Measurements from ENCODE around the gene ZNF195.
"Not testable (repeated sequence)": the region's sequence is repeated elsewhere in the genome, so short reads cannot be mapped to it uniquely, and the experiment has no call there.

The ZNF195 gene

DNA sequence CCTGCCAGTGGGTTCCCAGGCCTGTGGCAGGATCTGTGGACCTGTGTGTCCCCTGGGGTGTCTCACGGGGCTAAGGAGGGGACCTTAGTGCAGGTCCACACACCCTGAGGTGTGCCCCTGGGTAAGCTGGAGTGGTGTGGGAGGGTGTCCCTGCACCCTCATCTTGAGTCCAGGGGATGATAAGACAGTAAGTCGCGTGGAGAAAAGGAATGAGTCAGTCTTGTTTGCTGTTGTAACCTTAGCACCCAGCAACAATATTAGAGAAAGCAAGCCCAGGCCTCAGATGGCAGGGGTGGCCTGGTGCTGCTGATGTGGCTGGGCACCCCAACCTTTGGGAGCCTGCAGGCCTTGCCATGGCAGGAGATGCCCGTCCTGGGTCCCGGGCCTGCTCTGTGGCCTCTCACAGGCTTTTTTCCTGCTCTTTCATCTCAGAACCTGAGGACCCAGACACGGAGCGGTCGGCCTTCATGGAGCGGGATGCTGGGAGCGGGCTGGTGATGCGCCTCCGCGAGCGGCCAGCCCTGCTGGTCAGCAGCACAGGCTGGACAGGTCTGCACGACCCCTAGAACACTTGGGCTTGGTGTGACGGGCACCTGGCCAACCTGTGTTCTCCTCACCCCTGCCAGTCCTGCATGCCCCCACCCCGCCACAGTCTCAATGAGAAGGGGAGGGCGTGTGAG, 23.4 kb upstream of the ZNF195 start:
- DNase-seq (ENCODE audit: low spot score): not testable (repeated sequence)

DNA sequence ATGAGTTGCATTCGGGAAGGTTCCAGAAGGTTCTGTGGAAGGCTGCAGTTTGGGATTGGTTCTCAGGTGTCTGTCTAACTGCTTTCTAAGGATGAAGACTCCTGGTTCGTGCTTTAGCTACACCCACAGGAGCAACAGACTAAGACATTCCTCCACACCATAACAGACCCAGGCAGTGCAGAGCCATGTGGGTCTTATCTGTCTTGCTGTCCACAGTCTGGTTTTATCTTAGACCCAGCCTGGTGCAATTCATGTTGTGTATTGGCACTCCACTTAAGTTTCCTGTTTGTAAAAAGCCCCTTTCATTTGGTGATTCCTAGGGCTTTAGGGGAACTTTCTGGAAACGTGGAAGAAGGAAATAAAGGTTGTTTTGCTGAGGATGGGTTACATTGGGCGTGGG, 22.1 kb upstream of the ZNF195 start:
- DNase-seq (ENCODE audit: low spot score): not testable (repeated sequence)

DNA sequence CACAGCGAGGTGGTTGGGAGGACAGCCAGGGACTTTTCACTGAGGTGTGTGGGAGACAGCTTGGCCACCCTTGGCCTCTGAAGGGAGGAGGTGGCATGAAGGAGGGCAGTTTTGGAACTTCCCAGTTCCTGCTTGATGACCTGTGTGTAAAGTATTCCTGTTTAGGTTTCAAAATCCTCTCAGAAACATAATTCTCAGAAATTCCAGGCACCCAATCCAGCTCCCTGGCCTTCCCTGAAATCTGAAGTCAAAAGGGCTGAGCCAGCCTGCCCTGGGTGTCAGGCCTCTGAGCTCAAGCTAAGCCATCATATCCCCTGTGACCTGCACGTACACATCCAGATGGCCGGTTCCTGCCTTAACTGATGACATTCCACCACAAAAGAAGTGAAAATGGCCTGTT, 19.6 kb upstream of the ZNF195 start:
- not testable (repeated sequence) for DNase-seq (ENCODE audit: low spot score)

DNA sequence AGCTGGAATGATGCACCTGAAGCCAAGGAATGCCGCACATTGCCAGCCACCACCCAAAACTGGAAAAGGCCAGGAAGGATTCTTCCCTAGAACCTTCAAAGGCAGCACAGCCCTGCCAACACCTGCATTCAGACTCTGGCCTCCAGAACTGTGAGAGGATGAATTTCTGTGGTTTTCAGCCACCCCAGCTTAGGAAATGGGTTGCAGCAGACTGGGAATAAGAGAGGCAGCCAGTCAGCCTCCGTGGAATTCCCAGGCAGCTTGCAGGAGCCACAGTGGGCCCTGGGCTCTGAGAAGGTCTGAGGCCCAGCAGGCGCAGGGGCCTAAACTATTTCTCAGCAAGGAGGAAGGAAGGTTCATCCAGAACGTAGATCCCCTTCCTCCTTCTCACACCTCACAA, 19.2 kb upstream of the ZNF195 start:
- not testable (repeated sequence) for DNase-seq (ENCODE audit: low spot score)

DNA sequence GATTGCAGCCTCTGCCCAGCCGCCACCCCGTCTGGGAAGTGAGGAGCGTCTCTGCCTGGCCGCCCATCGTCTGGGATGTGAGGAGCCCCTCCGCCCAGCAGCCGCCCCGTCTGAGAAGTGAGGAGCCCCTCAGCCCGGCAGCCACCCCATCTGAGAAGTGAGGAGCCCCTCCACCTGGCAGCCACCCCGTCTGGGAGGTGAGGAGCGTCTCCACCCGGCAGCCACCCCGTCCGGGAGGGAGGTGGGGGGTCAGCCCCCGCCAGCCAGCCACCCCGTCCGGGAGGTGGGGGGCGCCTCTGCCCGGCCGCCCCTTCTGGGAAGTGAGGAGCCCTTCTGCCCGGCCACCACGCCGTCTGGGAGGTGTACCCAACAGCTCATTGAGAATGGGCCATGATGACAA, 18.3 kb upstream of the ZNF195 start:
- not testable (repeated sequence) for DNase-seq (ENCODE audit: low spot score)

DNA sequence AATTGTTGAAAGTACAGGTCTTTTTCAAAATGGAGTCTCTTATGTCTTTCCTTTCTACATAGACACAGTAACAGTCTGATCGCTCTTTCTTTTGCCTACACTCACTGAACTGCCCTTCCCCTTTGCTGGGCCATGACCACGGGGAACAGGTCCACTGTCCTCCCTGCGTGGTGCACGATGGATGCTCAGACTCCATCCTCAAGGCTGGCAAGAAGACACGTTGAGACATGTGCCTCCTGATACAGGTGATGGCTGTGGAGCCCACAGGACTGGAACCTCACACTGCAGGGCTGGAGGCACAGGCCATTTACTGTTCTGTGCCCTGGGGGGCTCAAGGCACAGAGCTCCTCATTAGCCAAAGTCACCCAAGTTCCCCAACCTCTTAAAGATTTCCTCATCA, 16.5 kb upstream of the ZNF195 start:
- not testable (repeated sequence) for DNase-seq (ENCODE audit: low spot score)

DNA sequence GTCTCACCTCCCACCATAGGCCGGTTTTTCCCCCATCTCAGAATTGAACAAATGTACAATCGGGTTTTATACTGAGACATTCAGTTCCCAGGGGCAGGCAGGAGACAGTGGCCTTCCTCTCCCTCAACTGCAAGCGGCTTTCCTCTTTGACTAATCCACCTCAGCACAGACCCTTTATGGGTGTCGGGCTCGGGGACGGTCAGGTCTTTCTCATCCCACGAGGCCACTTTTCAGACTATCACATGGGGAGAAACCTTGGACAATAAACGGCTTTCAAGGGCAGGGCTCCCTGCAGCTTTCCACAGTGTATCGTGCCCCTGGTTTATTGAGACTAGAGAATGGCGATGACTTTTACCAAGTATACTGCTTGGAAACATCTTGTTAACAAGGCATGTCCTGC, 16.0 kb upstream of the ZNF195 start:
- not testable (repeated sequence) for DNase-seq (ENCODE audit: low spot score)

DNA sequence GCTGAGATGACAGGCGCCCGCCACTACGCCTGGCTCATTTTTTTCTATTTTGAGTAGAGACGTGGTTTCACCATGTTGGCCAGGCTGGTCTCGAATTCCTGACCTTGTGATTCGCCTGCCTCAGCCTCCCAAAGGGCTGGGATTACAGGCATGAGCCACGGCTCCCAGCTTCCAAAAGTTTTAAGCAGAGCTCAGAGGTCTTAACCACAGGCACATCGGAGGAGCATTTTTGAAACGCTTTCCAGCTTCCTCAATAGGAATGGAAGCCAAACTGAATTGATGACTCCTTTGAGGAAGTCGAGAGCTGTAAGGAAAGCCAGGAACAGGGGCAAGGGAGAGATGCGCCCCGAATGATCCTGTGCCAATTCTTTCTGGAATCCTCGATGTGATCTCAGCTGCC, 14.5 kb upstream of the ZNF195 start:
- not testable (repeated sequence) for DNase-seq (ENCODE audit: low spot score)

DNA sequence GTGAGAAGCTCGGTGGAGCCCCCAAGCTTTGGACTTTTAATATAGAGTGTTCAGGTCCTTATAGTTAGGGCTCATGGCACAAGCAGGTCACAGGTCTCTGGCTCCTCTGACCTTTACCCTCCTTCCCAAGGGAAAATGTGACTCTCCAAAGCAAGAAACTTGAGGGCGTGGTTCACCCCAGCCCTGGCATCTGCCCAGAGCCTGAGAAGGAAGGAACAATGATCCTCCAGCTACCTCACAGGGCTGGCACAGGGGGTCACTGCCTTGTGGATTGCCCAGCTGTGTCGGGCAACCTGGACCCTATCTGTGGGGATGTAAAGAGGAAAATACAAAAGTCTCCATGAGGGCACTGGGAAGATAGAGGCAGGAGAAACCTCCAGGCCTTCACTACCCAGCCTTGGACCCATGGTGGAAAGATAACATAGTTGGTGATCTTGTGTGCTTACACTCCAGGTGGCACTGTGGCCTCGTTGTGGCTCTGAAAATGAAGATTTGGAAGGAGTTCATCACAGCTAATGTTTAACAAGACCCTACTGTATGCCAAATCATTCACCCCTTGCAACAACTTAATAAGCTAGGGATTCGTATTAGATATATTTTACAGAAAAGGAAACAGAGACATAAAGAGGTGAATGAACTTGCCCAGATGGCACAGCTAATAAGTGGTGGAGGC, 3.8 kb upstream of the ZNF195 start:
- no peak for DNase-seq (ENCODE audit: low spot score)

DNA sequence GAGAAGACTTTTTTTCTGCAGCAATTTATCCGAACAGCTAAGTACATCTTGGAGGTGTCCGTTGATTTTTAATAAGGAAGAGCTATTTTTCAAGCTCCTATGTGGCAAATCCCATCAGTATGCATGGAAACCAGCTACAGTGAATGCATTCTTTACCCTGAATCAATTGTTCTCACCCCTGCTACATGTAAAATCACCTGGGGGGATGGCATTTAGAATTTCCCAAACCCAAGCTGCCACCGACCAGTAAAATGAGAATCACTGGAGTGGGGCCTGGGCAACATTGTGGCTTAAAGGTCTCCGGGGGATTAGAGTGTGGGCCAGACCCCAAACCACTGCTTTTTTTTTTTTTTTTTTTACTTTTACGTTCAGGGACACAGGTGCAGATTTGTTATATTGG, 2.8 kb upstream of the ZNF195 start:
- DNase-seq (ENCODE audit: low spot score): no peak

DNA sequence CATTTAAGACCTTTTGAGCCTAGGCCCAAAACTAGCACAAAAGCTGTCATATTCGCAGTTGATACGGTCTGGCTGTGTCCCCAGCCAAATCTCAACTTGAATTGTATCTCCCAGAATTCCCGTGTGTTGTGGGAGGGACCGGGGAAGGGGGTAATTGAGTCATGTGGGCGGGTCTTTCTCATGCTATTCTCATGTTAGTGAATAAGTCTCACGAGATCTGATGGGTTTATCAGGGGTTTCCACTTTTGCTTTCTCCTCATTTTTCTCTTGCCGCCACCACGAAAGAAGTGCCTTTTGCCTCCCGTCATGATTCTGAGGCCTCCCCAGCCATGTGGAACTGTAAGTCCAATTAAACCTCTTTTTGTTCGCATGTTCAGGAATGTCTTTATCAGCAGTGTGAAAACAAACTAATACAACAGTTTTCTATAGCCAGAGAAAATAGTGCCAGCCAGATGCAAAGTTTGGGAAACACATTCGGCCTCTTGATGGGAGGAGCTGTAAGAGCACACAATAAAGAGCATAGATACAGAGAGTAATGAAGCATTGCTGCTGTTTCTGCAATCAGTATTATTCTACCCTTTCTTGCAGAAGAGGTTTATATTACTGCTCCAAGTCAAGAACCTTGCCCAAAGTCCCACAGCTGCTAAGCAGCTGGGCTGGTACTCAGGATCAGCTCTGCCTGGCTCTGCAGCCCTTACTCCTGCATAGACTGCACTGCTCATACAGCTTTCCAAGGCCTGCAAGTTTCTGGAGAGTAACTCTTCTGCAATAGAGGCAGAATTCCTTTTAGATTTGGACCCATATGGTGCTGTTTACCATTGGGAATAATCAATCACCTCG, 2.0 kb upstream of the ZNF195 start:
- no peak for DNase-seq (ENCODE audit: low spot score)

DNA sequence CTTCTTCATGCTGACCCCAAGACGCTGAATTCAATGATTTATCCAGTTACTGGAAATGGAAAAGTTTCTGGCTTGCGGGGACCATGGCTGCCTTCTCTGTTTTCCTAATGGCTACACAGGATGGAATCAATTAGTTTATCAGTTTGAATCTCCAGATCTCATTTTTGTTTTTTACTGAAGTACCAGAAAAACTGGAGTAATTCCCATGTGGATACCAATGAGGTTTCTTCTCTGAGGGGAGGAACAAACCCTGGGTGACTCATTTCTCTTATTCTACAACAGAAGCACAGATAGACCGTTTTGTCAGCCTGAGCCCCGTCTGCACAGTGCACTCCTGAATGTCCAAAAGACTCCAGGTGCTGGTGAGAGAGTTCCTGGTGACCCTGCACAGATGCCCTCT, 3.4 kb downstream of the ZNF195 start:
- no peak for DNase-seq (ENCODE audit: low spot score)

DNA sequence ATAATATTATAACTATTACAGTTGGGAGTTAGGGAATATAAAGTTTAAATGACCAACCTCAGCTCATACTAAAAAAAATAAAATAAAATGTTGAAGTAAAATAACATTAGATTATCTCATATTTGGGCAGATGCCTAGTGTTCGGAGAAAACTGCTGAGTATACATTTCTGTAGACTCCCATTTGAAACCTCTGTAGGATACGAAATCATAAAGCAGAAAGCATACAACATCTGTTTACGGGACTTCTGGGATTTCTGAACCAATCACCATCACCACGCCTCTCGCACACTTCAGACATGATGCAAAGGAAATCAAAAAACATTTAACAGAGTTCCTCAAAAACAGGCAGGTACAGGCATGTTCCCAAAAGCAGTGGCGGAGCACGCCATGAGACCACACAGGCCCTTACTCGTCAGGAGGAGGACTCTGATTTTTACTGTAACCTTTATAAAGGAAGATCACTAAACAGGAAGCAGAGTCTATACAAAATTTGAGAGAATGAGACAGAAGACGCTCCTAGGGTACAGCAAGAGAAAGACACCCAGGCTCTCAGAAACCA, 8.6 kb downstream of the ZNF195 start:
- DNase-seq (ENCODE audit: low spot score): no peak

DNA sequence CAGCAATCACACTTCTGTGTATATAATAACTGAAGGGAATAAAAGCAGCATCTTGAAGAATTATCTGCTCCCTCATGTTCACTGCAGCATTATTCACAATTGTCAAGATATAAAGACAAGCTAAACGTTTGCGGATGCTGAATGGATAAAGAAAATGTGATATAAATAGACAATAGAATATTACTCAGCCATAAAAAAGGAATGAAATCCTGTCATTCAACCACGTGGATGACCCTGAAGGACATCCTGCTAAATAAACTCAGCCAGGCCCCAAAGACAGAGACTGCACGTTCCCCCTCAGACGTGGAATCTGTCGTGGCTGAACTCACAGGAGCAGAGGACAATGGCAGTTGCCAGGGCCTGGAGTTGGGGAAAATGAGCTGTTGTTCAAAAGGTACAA, 9.6 kb downstream of the ZNF195 start:
- no peak for DNase-seq (ENCODE audit: low spot score)

DNA sequence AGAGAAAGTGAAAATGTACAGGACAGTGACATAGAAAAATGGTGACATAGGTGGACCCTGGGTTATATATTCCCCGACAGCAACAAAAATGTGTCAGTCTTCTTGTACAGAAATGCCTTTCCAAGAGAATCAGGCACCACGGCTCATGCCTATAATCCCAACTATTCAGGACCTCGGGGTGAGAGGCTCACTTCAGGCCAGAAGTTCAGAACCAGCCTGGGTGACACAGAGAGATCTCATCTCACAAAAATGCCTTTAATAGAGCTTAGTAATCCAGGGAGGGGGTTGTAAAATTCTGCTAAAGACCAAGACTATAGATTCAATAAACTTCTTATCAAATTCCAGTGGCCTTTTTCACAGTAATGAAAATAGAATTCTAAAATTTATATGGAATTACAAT, 10.7 kb downstream of the ZNF195 start:
- DNase-seq (ENCODE audit: low spot score): no peak

DNA sequence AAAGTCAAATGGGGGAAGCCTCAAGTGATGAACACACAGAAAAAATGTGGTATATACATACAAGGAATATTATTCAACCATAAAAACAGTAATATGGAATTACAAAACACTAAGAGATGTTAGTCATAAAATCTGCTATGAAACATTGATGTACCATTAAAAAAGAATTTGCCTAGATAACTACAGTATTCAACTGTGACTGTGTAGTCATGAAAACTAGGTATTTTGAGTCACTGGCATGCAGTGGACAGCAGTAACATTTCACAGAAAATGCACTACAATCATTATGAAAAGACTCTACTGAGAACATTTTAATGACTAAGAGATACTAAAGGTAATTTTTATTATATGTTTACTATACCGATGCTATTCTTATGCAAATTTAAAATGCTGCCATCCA, 11.7 kb downstream of the ZNF195 start:
- DNase-seq (ENCODE audit: low spot score): no peak

DNA sequence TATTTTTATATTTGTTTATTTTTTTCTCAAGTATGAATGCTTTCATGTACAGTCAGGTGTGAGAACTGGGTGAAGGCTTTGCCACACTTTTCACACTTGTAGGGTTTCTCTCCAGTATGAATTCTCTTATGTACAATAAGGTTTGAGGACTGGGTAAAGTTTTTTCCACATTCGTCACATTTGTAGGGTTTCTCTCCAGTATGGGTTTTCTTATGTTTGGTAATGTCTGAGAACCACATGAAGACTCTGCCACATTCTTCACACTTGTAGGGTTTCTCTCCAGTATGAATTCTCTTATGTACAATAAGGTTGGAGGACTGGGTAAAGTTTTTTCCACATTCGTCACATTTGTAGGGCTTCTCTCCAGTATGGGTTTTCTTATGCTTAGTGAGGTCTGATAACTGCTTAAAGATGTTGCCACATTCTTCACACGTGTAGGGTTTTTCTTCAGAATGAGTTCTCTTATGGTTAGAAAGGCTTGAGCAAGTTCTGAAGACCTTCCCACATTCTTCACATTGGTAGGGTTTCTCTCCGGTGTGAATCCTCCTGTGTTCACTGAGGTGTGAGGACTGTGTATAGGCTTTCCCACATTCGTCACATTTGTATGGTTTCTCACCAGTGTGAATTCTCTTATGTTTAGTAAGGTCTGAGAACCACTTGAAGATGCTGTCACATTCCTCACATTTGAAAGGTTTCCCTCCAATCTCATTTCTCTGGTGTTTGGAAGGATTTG, 19.7 kb downstream of the ZNF195 start:
- no peak for DNase-seq (ENCODE audit: low spot score)

DNA sequence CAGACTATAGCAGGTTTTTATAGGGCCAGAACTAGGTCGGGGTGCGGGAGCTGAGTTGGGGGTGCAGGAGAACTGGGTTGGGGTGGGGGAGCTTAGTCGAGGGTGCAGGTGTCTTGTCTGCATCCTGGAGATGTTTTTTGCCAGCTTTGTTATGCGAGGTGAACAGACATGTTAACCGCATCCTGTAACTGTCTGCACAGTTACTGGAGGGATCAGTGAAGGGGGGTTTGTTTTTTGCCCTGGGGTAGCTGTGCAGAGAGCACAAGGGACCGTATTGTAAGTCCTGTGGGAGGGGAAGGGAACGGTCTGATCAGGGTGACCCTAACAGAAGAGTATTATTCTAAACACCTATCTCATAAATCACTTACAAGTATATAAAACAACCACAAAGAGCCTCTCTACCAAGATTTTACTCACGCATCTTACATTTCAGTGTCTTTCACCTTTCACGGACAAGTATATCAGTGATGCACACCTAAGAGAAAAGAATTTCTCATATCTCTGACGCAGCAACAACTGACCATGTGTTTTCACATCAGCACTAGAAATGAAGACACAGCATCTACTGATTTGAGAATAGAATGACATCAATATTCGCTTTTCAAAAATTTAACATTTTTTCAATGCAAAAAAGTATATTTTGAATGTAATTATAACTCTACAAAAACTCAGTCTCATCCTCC, 20.8 kb downstream of the ZNF195 start:
- no peak for DNase-seq (ENCODE audit: low spot score)

DNA sequence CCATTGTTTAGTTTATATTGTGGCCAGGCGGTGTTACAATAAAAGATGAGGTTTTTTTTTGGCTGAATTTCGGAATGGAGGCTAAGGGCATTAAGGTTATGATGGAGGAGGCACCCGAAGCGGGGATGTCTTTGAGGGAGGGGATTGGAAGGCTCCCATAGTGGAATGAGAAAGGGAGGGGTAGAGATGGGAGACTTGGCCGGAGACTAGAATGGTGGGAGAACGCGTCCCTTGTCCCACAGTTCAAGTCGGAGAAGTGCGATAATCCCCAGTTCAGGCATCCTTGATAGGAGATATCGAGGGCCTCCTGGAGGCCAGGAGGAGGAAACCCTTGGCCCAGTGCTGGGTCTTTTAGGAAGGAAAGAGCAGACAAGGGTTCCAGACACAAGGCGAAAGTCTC, 21.6 kb downstream of the ZNF195 start:
- DNase-seq (ENCODE audit: low spot score): no peak

DNA sequence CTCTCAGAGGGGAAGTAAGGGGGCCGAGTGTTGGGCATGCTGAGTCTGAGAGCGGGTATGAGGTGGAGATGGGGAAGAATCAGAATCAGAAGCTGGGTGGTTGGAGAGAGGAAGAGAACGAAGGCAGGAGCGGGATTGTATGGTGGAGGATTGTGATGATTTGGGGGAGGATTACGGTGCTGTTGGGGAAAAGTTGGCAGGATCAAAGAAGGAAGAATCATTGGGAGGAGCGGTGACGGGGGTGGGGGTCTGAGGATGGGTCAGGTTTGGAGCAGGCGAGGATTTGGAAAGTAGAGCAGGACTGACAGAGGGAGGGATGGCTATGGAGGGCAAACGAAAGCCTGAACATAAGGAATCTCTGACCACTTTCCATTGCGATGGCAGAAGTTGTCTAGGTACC, 22.1 kb downstream of the ZNF195 start:
- no peak for DNase-seq (ENCODE audit: low spot score)

DNA sequence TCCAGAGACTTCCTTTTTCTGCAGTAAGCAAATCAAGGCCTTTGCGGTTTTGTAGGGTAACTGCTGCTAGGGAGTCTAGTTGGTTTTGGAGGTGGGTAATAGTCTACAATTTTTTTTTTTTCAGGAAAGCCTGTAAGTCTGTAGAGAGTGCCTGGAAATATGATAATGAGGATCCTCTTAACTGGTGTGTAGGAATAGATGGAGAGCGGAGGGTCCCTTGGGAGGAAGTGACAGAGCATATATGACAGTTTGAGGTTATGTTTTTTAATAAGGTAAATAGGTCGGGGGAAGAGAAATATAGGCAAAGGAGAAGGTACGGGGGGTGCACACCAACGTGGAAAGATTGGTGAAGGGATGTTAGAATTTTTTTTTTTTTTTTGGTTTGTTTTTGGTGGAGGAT, 25.9 kb downstream of the ZNF195 start:
- no peak for DNase-seq (ENCODE audit: low spot score)

DNA sequence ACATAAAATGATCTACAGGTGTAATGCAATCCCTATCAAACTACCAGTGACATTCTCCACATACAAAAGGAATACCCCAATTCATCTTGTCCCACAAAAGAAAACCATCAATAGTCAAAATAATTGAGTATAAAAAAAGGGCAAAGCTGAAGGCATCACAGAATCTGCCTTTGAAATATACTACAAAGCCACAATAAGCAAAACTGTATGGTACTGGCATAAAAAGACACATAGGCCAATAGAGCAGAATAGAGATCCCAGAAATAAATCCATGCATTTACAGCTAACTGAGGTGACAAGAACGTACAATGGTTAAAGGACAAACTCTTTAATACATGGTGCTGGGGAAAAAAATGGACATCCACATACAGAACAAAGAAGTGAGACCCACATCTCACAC, 31.8 kb downstream of the ZNF195 start:
- no peak for DNase-seq (ENCODE audit: low spot score)
